ENCODE measurements around the gene LRMDA.

LRMDA gene

GRCh38 chr10:76024460-76025123 is 593.2 kb downstream of the LRMDA start:
- DNase-seq = no peak
- Histone ChIP-seq H3K36me3 (ENCODE audit: insufficient read depth, low read length) (no peaks in the 10 kb centered on the region), H3K4me2 (ENCODE audit: insufficient read depth, low read length) (no peak overlapping the region), H3K4me3 (ENCODE audit: low read depth in 1 of 2, low read length in 2 of 2) (no peak overlapping the region), H3K27ac (ENCODE audit: low read length) (no peak overlapping the region), H3K79me2 (ENCODE audit: insufficient read depth, low read length) (no peaks in the 10 kb centered on the region), H3K9me3 (ENCODE audit: insufficient read depth, low read length, severe bottlenecking) (no peaks in the 10 kb centered on the region), H3K9ac (ENCODE audit: low read depth, low read length) (no peak overlapping the region), H3K27me3 (ENCODE audit: insufficient read depth, low read length, poor library complexity) (peaks cover 4% of the 10 kb centered on the region), H3K4me1 (ENCODE audit: insufficient read depth, low read length) (no peaks in the 10 kb centered on the region), H4K20me1 (ENCODE audit: insufficient read depth, low read length) (no peaks in the 10 kb centered on the region), H2AFZ (ENCODE audit: low read depth, low read length) (no peak overlapping the region)
- no peak for ATAC-seq (ENCODE audit: insufficient read depth, low read depth)
- TF ChIP-seq CTCF (IDR thresholded peaks at IDR 0.05; ENCODE audit: borderline replicate concordance, extremely low read depth, low read length, poor library complexity, severe bottlenecking) = no peak
- no peak for TF ChIP-seq EZH2 (IDR thresholded peaks at IDR 0.05; ENCODE audit: borderline replicate concordance, low read depth, low read length, severe bottlenecking)

- Histone ChIP-seq H3K27me3 (ENCODE audit: insufficient read depth, low read length, poor library complexity) (peaks cover 4% of the 10 kb centered on the region), H4K20me1 (ENCODE audit: insufficient read depth, low read length) (no peaks in the 10 kb centered on the region), H2AFZ (ENCODE audit: low read depth, low read length) (no peak overlapping the region), H3K9ac (ENCODE audit: low read depth, low read length) (no peak overlapping the region), H3K27ac (ENCODE audit: low read length) (no peak overlapping the region), H3K36me3 (ENCODE audit: insufficient read depth, low read length) (no peaks in the 10 kb centered on the region), H3K4me2 (ENCODE audit: insufficient read depth, low read length) (no peak overlapping the region), H3K4me3 (ENCODE audit: low read depth in 1 of 2, low read length in 2 of 2) (no peak overlapping the region), H3K9me3 (ENCODE audit: insufficient read depth, low read length, severe bottlenecking) (no peaks in the 10 kb centered on the region), H3K4me1 (ENCODE audit: insufficient read depth, low read length) (no peaks in the 10 kb centered on the region), H3K79me2 (ENCODE audit: insufficient read depth, low read length) (no peaks in the 10 kb centered on the region)
- no peak for DNase-seq
- no peak for ATAC-seq (ENCODE audit: insufficient read depth, low read depth)
- TF ChIP-seq EZH2 (IDR thresholded peaks at IDR 0.05; ENCODE audit: borderline replicate concordance, low read depth, low read length, severe bottlenecking) = no peak
- no peak for TF ChIP-seq CTCF (IDR thresholded peaks at IDR 0.05; ENCODE audit: borderline replicate concordance, extremely low read depth, low read length, poor library complexity, severe bottlenecking)
These were observed 593.7 kb downstream of the LRMDA start for GRCh38 chr10:76025124-76025477.

GRCh38 chr10:76026176-76026771 is 594.9 kb downstream of the LRMDA start:
- Histone ChIP-seq H3K27ac (ENCODE audit: low read length) (no peak overlapping the region), H2AFZ (ENCODE audit: low read depth, low read length) (no peak overlapping the region), H3K36me3 (ENCODE audit: insufficient read depth, low read length) (no peaks in the 10 kb centered on the region), H3K4me3 (ENCODE audit: low read depth in 1 of 2, low read length in 2 of 2) (no peak overlapping the region), H3K79me2 (ENCODE audit: insufficient read depth, low read length) (no peaks in the 10 kb centered on the region), H3K4me1 (ENCODE audit: insufficient read depth, low read length) (no peaks in the 10 kb centered on the region), H3K27me3 (ENCODE audit: insufficient read depth, low read length, poor library complexity) (peaks cover 4% of the 10 kb centered on the region), H3K9ac (ENCODE audit: low read depth, low read length) (no peak overlapping the region), H3K9me3 (ENCODE audit: insufficient read depth, low read length, severe bottlenecking) (no peaks in the 10 kb centered on the region), H3K4me2 (ENCODE audit: insufficient read depth, low read length) (no peak overlapping the region), H4K20me1 (ENCODE audit: insufficient read depth, low read length) (no peaks in the 10 kb centered on the region)
- no peak for TF ChIP-seq EZH2 (IDR thresholded peaks at IDR 0.05; ENCODE audit: borderline replicate concordance, low read depth, low read length, severe bottlenecking)
- TF ChIP-seq CTCF (IDR thresholded peaks at IDR 0.05; ENCODE audit: borderline replicate concordance, extremely low read depth, low read length, poor library complexity, severe bottlenecking) = no peak
- no peak for ATAC-seq (ENCODE audit: insufficient read depth, low read depth)
- no peak for DNase-seq

Measured in DND-41 (cell line).